ENCODE results near the gene SMYD3.

- TF ChIP-seq CTCF (IDR thresholded peaks at IDR 0.05; ENCODE audit: poor library complexity) (no peak), EZH2 (IDR thresholded peaks at IDR 0.05; ENCODE audit: borderline replicate concordance) (no peak)
These were observed 380.5 kb downstream of the SMYD3 start for GRCh38 chr1:246126580-246126979.

All from hepatocyte (in vitro differentiated cells).